ENCODE results near the gene ZC3HAV1.
"Not testable (repeated sequence)": the region's sequence is repeated elsewhere in the genome, so short reads cannot be mapped to it uniquely, and the experiment has no call there.

Gene ZC3HAV1

DNA sequence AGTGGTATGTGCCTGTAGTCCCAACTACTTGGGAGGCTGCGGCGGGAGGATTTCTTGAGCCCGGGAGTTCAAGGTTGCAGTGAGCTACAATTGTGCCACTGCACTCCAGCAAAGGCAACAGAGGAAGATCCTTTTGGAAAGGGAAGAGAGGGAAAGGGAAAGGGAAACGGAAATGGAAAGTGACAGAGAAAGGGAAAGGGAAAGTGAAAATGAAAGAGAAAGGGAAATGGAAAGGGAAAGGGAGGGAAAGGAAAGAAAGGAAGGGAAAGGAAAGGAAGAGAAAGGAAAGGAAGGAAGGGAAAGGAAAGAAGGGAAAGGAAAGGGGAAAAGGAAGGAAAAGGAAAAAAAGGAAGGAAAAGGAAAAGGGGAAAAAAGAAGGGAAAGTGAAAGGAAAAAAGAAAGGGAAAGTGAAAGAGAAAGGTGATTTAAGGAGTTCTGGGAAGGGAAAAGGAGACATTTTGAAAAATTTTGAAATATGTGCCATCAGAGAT lies 2.3 kb upstream of the ZC3HAV1 start:
- DNase-seq: no peak

- no peak for DNase-seq
These were observed 1.6 kb upstream of the ZC3HAV1 start for GRCh38 chr7:139111147-139111546.

- DNase-seq: no peak
These were observed 477 bp upstream of the ZC3HAV1 start for GRCh38 chr7:139109983-139110411.

- no peak for DNase-seq
These were observed 993 bp downstream of the ZC3HAV1 start for GRCh38 chr7:139108266-139109187.

- DNase-seq: no peak
These were observed 2.6 kb downstream of the ZC3HAV1 start for GRCh38 chr7:139106959-139107358.

- not testable (repeated sequence) for DNase-seq
These were observed 3.3 kb downstream of the ZC3HAV1 start for GRCh38 chr7:139106227-139106626.

- no peak for DNase-seq
These were observed 4.0 kb downstream of the ZC3HAV1 start for GRCh38 chr7:139105484-139105883.

DNA sequence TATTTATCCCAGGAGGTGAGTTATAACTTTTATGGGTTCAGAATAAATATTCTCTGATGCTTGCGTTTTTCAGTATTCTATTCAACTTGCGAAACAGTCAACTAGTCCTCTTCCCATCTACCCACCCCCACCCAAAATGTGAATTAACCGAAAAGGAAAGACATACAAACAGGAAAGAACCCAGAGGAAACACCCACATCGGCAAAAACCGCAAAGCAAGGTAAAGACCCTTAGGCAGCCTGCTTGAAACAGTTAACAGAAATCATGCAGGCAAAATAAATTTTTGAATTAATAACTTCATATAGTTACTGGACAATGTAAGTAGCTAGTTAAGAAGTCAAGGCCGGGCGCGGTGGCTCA lies 5.4 kb downstream of the ZC3HAV1 start:
- peak in 1 of 2 donors; percentile 29 for DNase-seq

GRCh38 chr7:139103057-139103815 lies 6.3 kb downstream of the ZC3HAV1 start:
- DNase-seq: no peak

DNA sequence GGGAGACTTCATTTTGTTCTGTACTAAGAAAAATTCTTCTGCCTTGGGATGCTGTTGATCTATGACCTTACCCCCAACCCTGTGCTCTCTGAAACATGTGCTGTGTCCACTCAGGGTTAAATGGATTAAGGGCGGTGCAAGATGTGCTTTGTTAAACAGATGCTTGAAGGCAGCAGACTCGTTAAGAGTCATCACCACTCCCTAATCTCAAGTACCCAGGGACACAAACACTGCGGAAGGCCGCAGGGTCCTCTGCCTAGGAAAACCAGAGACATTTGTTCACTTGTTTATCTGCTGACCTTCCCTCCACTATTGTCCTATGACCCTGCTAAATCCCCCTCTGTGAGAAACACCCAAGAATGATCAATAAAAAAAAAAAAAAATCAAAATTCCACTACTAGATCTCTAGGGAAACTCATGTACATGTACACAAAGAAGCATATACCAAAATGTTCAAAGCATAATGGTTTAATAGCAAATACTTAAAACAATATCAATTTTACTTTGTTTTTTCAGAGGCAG lies 7.8 kb downstream of the ZC3HAV1 start:
- DNase-seq: not testable (repeated sequence)

DNA sequence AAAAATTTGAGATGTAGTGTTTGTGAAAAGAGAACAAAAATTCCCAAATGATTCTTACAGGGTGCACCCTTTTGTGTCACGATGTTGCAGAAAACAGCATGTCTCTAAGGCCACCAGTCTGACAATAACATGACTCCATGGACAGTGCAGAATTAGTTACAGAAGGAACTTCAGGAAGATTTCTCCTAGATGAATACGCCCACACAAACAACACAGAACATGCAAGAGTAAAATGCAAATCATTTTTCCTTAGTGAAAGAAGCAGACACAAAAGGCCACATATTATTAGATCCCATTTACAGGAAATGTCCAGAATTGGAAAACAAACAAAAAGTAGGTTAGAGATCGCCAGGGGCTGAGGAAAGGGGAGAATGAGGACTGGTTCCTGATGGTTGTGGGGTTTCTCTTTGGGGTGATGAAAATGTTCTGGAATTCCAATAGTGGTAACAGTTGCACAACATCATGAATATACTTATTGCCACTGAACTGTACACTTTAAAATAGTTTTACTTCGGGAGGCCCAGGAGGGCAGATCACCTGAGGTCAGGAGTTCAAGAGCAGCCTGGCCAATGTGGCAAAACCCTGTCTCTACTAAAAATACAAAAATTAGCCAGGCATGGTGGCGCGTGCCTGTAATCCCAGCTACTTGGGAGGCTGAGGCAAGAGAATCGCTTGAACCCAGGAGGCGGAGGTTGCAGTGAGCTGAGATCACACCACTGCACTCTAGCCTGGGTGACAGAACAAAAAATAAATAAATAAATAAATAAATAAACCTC lies 10.2 kb downstream of the ZC3HAV1 start:
- DNase-seq: no peak

DNA sequence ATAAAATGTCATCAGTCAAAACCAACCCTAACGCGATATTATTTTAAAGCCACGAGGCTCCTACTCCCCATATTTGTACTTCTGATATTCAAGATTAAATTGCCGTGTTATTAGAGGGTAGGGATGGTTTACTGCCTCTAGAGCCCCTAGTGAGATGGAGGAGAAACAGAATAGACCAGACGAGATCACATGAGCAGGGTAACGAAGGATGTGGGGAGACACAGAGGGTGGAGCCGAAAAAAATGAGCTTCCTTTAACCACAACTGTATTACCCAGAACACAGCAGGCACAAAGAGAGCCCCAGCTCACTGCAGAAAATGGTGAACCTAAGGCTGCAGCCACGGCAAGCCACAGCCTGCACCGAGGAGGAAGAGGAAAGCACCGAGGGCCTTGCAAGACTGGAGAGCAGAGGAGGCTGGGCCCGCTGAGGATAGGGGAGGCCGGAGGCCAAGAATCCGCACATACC lies 14.3 kb downstream of the ZC3HAV1 start:
- DNase-seq: peak in 1 of 2 donors; percentile 87

DNA sequence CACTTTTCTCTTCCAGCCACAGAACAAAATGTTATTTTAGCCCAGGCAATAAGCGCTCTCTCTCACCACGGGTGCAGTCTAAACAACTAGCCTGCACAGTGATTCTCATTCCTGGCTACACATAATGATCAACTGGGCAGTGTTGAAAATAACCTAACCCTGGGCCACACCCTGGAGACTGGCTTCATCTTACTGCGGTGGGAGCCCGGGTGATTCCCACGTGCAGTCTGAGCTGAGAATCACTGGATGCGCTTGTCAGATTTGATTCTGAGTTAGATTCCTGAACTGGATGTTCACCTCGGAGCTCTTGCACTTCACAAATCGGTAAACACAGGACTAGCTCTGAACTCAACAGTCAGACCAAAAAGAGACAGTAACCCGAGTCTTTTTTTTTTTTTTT lies 14.9 kb downstream of the ZC3HAV1 start:
- no peak for DNase-seq

- no peak for DNase-seq
These were observed 15.5 kb downstream of the ZC3HAV1 start for GRCh38 chr7:139094030-139094429.

DNA sequence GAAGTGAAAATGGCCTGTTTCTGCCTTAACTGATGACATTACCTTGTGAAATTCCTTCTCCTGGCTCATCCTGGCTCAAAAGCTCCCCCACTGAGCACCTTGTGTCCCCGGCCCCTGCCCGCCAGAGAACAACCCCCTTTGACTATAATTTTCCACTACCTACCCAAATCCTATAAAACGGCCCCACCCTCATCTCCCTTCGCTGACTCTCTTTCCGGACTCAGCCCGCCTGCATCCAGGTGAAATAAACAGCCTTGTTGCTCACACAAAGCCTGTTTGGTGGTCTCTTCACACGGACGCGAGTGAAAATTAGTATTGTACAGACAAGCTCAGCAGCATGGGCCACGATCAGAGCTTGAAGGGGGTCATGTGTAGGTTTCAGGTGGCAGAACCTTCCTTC lies 16.0 kb downstream of the ZC3HAV1 start:
- DNase-seq: not testable (repeated sequence)

DNA sequence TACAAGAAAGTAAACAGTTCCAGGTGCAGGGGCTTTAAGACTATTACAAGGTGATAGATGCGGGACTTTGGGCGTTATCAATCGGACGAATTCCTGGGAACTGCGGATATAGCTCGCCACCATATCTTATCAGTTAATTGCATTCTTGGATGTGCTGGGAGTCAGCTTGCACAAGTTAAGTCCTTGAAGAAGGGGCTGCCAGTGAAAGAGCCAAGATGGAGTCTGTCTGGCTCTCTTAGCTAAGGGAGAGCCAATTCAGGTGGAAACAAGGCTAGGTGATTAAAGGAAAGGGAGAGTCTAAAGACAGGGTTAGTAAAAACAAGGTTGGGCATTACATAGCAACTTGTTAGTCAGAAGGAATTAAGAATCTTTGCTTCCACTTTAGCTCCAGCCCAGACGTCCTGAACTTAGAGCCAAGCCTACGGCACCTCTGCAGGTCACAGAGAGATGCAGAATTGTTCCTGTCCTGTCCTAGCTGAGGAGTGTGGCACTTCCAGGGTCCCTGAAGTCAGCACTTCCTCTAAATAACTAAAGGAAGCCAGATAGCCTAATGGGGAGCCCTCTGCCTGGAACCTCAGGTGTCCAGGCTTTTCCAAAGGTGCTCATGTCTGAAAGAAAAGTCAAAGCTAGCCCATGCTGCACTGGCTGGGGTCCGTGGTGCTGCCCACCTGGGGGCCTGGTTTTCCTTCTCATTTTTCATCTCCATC lies 17.3 kb downstream of the ZC3HAV1 start:
- no peak for DNase-seq

- no peak for DNase-seq
These were observed 17.9 kb downstream of the ZC3HAV1 start for GRCh38 chr7:139091677-139091996.

DNA sequence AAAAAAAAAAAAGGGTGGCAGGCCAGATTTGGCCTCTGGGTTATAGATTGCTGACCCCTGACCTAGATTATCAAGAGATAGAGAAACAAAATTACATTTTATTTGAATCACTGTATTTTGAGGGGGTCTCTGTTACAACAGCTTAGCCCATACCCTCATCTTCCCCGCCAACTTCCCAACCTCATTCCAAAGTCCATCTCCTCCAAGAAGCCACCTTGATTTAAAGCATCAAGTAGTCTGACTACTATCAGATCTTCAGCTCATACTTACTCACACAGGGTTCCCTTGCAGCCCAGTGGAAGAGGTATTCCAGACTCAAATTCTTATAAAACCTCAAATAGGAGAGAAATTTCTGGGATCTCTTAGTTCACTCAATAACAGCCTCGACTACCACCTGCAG lies 20.4 kb downstream of the ZC3HAV1 start:
- no peak for DNase-seq

GRCh38 chr7:139088268-139088667 lies 21.3 kb downstream of the ZC3HAV1 start:
- DNase-seq: no peak

GRCh38 chr7:139087212-139087611 lies 22.3 kb downstream of the ZC3HAV1 start:
- no peak for DNase-seq

GRCh38 chr7:139086454-139086853 lies 23.1 kb downstream of the ZC3HAV1 start:
- no peak for DNase-seq

DNA sequence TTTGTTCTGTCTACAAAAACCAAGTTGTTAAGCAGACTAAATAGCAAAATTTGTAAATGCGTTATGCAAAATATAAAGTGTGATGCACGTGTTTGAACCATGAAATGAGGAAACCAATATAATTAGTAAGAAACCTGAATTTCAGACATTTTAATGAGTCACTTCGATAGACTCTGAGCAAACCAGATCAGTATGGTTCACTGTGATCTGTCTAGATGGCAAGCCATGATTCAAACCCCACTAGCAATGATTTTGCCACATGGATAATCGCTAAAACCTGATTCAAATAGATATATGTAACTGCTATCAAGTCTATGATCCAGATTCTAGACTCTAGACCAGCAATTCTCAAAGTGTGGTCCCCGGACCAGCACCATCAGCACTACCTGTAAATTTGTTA lies 24.8 kb downstream of the ZC3HAV1 start:
- no peak for DNase-seq

Data from bone marrow (tissue), 2 donors.